Non-pigmented ciliary epithelial cell (primary cell): ENCODE data around the gene ZNF341.
"Not testable (repeated sequence)": the region's sequence is repeated elsewhere in the genome, so short reads cannot be mapped to it uniquely, and the experiment has no call there.

ENCODE experiments used
- DNase-seq: peaks from one replicate; pipeline ENCODE4 v3.0.0-alpha.2; 2010; ENCODE audit warnings: low read depth

ZNF341 gene

GRCh38 chr20:33731693-33732165 lies at the start of gene ZNF341:
TSS of gene ZNF341 (plus strand) at chr20:33731996. CDS start at chr20:33732022, 26 bp downstream.
- no peak for DNase-seq

- no peak for DNase-seq
These were observed 47.1 kb upstream of the ZNF341 start for GRCh38 chr20:33684533-33685327.

GRCh38 chr20:33685328-33686099 lies 46.3 kb upstream of the ZNF341 start:
- no peak for DNase-seq

- no peak for DNase-seq
These were observed 45.5 kb upstream of the ZNF341 start, which contains the start of gene E2F1 for GRCh38 chr20:33686100-33686983. TSS of gene E2F1 (minus strand) at chr20:33686385. CDS start at chr20:33686264, 121 bp downstream.

- no peak for DNase-seq
These were observed 44.8 kb upstream of the ZNF341 start for GRCh38 chr20:33686984-33687366.

- no peak for DNase-seq
These were observed 44.4 kb upstream of the ZNF341 start for GRCh38 chr20:33687370-33687915.

GRCh38 chr20:33687993-33688937 lies 43.5 kb upstream of the ZNF341 start:
- no peak for DNase-seq

GRCh38 chr20:33688938-33689424 lies 42.8 kb upstream of the ZNF341 start:
- no peak for DNase-seq

GRCh38 chr20:33689493-33689892 lies 42.3 kb upstream of the ZNF341 start:
- no peak for DNase-seq

GRCh38 chr20:33689973-33690372 lies 41.8 kb upstream of the ZNF341 start:
- DNase-seq: peak; percentile 31

- no peak for DNase-seq
These were observed 38.5 kb upstream of the ZNF341 start for GRCh38 chr20:33693289-33693688.

GRCh38 chr20:33693741-33694638 lies 37.8 kb upstream of the ZNF341 start:
- no peak for DNase-seq

GRCh38 chr20:33694639-33695012 lies 37.2 kb upstream of the ZNF341 start:
- DNase-seq: no peak

- no peak for DNase-seq
These were observed 35.3 kb upstream of the ZNF341 start for GRCh38 chr20:33696448-33696847.

GRCh38 chr20:33697129-33697528 lies 34.7 kb upstream of the ZNF341 start:
- no peak for DNase-seq

GRCh38 chr20:33698966-33699365 lies 32.8 kb upstream of the ZNF341 start:
- DNase-seq: not testable (repeated sequence)

GRCh38 chr20:33700696-33701441 lies 30.9 kb upstream of the ZNF341 start:
- DNase-seq: not testable (repeated sequence)

GRCh38 chr20:33701629-33702450 lies 30.0 kb upstream of the ZNF341 start:
- DNase-seq: no peak
